Anterior cingulate cortex (tissue), 58 donors: ENCODE results near the gene BAG2.

Experiments
- DNase-seq, 58 donors: peaks; one replicate each; lab custom pipeline; 2025; lab: John Stamatoyannopoulos, UW

BAG2 gene

GRCh38 chr6:57221191-57221935 is 49.2 kb downstream of the BAG2 start:
- DNase-seq: peak in 39 of 58 donors; percentile 3 to 64 (median 37)

DNA sequence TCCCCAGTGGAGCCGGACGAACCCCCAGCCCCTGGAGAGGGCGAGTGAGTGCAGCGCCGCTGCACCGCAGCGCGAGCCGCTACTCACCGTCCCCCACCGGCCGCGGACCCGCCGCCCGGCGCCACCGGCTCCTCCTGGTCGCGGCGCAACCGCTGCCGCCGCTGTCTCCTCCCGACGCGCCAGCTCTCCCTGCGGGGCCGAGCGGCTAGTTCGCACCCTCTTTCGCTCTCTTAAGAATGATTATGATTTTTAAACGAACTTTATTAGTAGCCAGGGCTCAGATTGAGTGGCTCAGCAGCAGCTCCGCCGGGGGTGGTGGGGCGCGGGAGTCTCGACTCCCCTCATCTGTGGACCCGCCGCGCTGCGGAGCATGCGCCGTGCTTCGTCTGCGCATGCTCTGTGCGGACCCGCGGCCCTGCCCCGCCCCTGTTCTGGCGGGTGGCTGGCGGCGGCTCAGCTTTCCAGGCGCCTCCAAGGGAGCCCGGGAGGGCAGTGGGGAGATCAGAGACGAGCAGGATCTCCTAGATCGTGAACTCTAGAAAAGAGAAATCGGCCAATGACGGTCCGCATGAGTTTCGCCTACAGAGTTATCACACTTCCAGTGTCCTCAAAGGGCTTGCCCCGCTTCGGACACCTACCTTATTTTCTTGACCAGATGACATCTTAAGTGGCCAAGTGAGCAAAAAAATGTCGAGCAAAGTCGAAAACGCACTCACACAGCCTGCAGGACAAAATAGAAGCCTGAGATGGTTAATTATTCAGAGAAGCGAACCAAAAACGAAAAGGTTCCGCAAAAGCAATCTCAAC is 50.0 kb downstream of the BAG2 start, which contains the start of gene RAB23:
RAB23 (minus strand) TSS at position 372 of the 807 bp plus-strand sequence. CDS start 11,927 bp downstream, outside the sequence.
- peak in 57 of 58 donors; percentile 17 to 91 (median 76) for DNase-seq

DNA sequence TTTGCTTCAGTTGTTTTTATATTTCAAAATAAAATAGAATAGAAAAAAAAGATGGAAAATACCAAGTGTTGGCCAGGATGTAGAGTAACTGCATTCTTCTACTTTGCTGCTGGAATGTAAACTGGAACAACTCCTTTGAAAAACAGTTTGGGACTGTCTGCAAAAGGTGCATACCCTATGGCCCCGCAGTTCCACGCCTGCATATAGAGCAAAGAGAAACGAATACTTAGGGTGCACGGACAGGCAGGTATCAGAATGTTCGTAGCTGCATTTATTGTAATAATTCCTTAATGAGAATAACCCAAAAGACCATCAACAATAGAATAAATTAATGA is 50.6 kb downstream of the BAG2 start:
- no peak for DNase-seq

- DNase-seq: no peak
These were observed 52.8 kb downstream of the BAG2 start for GRCh38 chr6:57224769-57225515.

GRCh38 chr6:57226221-57226620 is 54.1 kb downstream of the BAG2 start:
- DNase-seq: no peak
